ENCODE data around the gene NCOA7. TPM values are rescaled to one million over a fixed set of nuclear protein-coding genes. Genes with fewer than 3 reads are reported as not detected.
A peak's percentile ranks its signal among the peaks of the same experiment; 100 is the strongest.

Gene NCOA7
- total and polyA plus RNA-seq, 3 donors from 2014 or later: 7.5 to 26.7 (median 18.9) TPM

DNA sequence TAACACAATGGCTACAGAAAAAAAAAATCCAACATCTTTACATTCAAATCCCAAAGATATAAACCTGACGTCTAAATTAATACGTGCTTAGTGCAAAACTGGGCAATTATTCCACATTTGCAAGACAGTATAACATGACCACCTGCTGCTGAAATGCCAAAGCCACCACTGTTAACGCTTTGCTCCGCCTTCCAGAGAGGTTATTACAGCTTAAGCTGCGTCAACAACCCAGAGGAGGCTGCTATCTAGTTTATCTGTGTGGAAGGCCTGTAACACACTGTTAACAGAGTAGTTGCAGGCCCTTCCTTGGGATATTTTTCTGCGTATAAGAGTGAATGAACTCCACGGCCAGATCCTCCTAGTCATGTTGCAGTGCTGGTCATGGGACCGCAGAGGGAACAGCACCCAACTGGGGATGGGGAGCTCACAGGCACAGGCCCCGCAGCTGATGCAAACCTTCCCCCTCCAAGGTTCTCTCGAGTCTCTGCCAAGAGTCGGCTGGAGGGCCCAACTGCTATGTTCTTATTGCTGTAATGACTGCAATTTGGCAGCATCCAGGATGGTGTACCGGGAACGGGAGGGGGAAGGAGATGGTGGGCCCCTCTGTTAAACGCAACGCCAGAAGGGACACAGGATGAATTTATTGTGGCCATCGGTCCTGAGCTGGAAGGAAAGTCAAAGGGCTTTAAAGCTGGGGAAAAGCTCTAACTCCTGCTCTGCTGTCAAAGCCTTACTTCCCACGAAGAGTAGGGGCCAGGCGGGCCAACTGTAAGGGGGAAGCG is 993 bp upstream of the NCOA7 start:
- 9 to 13% methylated on average over 12 to 19 of the region's 19 CpGs for WGBS, 2 donors
- peak overlapping the region; percentile 74 to 95 for H3K4me3 ChIP-seq
- intact Hi-C loops (cut with DNase I; ENCODE audit: low total_unique reads): loop anchor here (5.0 kb wide), 1 partner anchor 168 kb away; the partner anchor contains the start of gene HINT3

DNA sequence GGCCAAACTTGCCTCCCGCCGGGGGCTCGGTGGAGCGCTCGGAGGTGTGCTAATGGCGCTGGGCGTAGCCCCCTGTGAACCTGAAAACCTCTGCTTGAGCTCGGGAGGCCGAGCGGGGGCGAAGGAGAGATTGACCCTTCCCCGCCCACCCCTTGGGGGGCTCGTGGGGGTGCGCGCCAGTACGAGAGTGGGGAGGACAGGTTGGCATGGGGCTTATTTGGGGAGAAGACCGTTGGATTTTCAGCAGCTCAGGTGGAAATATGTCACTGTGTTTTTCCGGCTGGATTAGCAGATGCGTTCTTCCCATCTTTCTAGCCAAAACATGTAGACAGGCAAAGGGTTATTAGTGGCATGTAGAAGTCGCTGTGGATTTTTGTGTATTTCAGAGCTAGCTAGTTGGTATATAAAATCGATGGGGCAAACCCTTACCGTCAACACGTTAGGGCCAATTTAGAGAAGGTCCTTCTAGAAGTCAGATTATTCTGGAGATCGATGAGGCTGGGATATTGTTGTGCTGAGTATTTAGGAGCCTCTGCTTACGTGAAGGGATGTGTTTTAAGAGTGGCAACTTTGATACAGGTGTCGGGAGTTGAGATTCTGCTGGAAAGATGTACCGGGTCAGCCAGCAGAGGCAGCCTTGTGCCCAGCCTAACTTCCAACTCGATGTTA is 525 bp downstream of the NCOA7 start:
- WGBS, 2 donors: 0% methylated on average over 16 to 28 of the region's 28 CpGs

More for the DNA sequence above, 993 bp upstream of the NCOA7 start:
- no peaks in the 10 kb centered on the region for H3K27me3 ChIP-seq
- peak; percentile 70 for DNase-seq
- H3K9me3 ChIP-seq: no peaks in the 10 kb centered on the region
- TF ChIP-seq POLR2A (IDR thresholded peaks at IDR 0.05): no peak
- TF ChIP-seq, protein P1, sequence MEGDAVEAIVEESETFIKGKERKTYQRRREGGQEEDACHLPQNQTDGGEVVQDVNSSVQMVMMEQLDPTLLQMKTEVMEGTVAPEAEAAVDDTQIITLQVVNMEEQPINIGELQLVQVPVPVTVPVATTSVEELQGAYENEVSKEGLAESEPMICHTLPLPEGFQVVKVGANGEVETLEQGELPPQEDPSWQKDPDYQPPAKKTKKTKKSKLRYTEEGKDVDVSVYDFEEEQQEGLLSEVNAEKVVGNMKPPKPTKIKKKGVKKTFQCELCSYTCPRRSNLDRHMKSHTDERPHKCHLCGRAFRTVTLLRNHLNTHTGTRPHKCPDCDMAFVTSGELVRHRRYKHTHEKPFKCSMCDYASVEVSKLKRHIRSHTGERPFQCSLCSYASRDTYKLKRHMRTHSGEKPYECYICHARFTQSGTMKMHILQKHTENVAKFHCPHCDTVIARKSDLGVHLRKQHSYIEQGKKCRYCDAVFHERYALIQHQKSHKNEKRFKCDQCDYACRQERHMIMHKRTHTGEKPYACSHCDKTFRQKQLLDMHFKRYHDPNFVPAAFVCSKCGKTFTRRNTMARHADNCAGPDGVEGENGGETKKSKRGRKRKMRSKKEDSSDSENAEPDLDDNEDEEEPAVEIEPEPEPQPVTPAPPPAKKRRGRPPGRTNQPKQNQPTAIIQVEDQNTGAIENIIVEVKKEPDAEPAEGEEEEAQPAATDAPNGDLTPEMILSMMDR (IDR thresholded peaks at IDR 0.05): no peak
- H3K36me3 ChIP-seq (ENCODE audit: low read depth, missing control alignments): no peaks in the 10 kb centered on the region
- H3K27ac ChIP-seq: peak overlapping the region; percentile 97 to 98
- H3K4me1 ChIP-seq: peaks cover 18% of the 10 kb centered on the region

DNA sequence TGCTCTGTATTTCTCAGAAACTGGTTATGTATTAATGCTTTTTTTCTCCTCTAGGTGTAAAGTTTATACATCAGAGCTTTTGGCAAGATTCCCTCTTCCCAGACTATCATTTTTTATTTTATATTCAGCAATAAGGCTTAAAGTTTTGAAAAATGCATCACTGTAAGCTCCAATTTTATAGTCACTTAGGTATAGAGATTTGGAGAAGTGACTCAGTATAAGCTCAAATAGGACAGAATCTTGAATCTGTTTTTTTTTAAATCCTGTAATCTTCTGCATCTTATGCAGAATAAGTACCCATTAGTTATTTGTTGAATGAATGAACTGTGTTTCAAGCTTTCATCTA is 1.0 kb downstream of the NCOA7 start:
- Histone ChIP-seq H3K36me3 (ENCODE audit: low read depth, missing control alignments) (no peaks in the 10 kb centered on the region), H3K9me3 (no peaks in the 10 kb centered on the region), H3K4me3 (peak overlapping the region in 1 of 2 donors; percentile 95), H3K27me3 (no peaks in the 10 kb centered on the region), H3K4me1 (peaks cover 18% of the 10 kb centered on the region), H3K27ac (peak overlapping the region in 1 of 2 donors; percentile 98)
- TF ChIP-seq, protein P1 (IDR thresholded peaks at IDR 0.05): peak in 1 of 3 experiments; percentile 1
- TF ChIP-seq POLR2A (IDR thresholded peaks at IDR 0.05): no peak
- no peak for DNase-seq
- intact Hi-C loops (cut with DNase I; ENCODE audit: low total_unique reads): loop anchor here (5.0 kb wide), 1 partner anchor 166 kb away; the partner anchor contains the start of gene HINT3

More for the DNA sequence above, 525 bp downstream of the NCOA7 start:
- Histone ChIP-seq H3K9me3 (no peaks in the 10 kb centered on the region), H3K27ac (peak overlapping the region; percentile 97 to 98), H3K4me3 (peak overlapping the region; percentile 74 to 95), H3K36me3 (ENCODE audit: low read depth, missing control alignments) (no peaks in the 10 kb centered on the region), H3K4me1 (peaks cover 18% of the 10 kb centered on the region), H3K27me3 (no peaks in the 10 kb centered on the region)
- no peak for TF ChIP-seq POLR2A (IDR thresholded peaks at IDR 0.05)
- TF ChIP-seq, protein P1 (IDR thresholded peaks at IDR 0.05): peak; percentile 22 to 46 (median 46)
- intact Hi-C loops (cut with DNase I; ENCODE audit: low total_unique reads): loop anchor here (5.0 kb wide), 1 partner anchor 166 kb away; the partner anchor contains the start of gene HINT3
- DNase-seq: peak; percentile 79

DNA sequence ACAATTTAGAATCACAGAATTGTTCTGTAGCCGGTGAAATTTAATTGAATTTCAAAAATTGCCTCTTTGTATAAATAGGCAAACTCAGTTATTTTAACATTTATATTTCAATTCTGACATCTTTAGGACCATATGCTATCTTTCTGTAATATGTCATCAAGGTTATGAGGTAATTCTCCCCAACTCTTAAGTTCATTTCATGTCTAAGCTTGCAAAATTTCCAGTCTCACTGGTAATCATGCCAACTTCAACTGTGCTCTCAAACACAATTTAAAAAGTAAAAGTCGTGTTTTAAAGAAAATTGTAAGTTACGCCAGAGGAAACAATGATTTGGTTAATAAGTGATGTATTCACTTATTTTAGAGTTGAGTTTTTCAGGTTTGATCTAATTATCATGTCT is 1.4 kb downstream of the NCOA7 start:
- no peaks in the 10 kb centered on the region for H3K9me3 ChIP-seq
- no peak for DNase-seq
- intact Hi-C loops (cut with DNase I; ENCODE audit: low total_unique reads): loop anchor here (5.0 kb wide), 1 partner anchor 165 kb away; the partner anchor contains the start of gene HINT3
- no peak overlapping the region for H3K4me3 ChIP-seq
- peaks cover 18% of the 10 kb centered on the region for H3K4me1 ChIP-seq
- peak overlapping the region in 1 of 2 donors; percentile 98 for H3K27ac ChIP-seq
- H3K36me3 ChIP-seq (ENCODE audit: low read depth, missing control alignments): no peaks in the 10 kb centered on the region
- H3K27me3 ChIP-seq: no peaks in the 10 kb centered on the region
- no peak for TF ChIP-seq POLR2A (IDR thresholded peaks at IDR 0.05)
- TF ChIP-seq, protein P1 (IDR thresholded peaks at IDR 0.05): no peak
- 59 to 66% methylated on average over 3 of the region's 3 CpGs for WGBS, 2 donors

Measured in testis (tissue), 3 donors.